Breast epithelium (tissue), 3 donors: ENCODE measurements around the gene GANAB.

Experiments used
- CTCF ChIP-seq, 3 donors: fragments of 450-650 bp; IDR thresholded peaks; one replicate each; pipeline ENCODE4 v1.5.1; 2016 to 2017; ENCODE audit warnings: antibody characterized with exemption in 3 of 3, mild to moderate bottlenecking in 3 of 3, moderate library complexity in 3 of 3
- POLR2A ChIP-seq: fragments of 450-650 bp; IDR thresholded peaks from one replicate; pipeline ENCODE4 v1.6.1; 2016; ENCODE audit warnings: antibody characterized with exemption, mild to moderate bottlenecking, moderate library complexity

GRCh38 chr11:62654297-62654696, 7.9 kb upstream of the GANAB start:
- no peak for TF ChIP-seq POLR2A
- no peak for TF ChIP-seq CTCF (IDR thresholded peaks at IDR 0.05)
